ENCODE measurements around the gene STX17.
"Not testable (repeated sequence)": the region's sequence is repeated elsewhere in the genome, so short reads cannot be mapped to it uniquely, and the experiment has no call there.

STX17 gene

GRCh38 chr9:99971410-99971809, 65.0 kb downstream of the STX17 start:
- no peak for DNase-seq (ENCODE audit: low spot score)
- TF ChIP-seq, protein P1, sequence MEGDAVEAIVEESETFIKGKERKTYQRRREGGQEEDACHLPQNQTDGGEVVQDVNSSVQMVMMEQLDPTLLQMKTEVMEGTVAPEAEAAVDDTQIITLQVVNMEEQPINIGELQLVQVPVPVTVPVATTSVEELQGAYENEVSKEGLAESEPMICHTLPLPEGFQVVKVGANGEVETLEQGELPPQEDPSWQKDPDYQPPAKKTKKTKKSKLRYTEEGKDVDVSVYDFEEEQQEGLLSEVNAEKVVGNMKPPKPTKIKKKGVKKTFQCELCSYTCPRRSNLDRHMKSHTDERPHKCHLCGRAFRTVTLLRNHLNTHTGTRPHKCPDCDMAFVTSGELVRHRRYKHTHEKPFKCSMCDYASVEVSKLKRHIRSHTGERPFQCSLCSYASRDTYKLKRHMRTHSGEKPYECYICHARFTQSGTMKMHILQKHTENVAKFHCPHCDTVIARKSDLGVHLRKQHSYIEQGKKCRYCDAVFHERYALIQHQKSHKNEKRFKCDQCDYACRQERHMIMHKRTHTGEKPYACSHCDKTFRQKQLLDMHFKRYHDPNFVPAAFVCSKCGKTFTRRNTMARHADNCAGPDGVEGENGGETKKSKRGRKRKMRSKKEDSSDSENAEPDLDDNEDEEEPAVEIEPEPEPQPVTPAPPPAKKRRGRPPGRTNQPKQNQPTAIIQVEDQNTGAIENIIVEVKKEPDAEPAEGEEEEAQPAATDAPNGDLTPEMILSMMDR (IDR thresholded peaks at IDR 0.05; ENCODE audit: extremely low read depth, insufficient read depth, missing control alignments), result no peak
- in situ Hi-C loops (cut with MboI; ENCODE audit: low pct_unique_long_range_greater_than_20kb, low sequenced_read_pairs, unreplicated experiment), result no loop called here

GRCh38 chr9:99973455-99973854, 67.0 kb downstream of the STX17 start:
- in situ Hi-C loops (cut with MboI; ENCODE audit: low pct_unique_long_range_greater_than_20kb, low sequenced_read_pairs, unreplicated experiment), result no loop called here
- TF ChIP-seq, protein P1 (IDR thresholded peaks at IDR 0.05; ENCODE audit: extremely low read depth, insufficient read depth, missing control alignments), result no peak
- no peak for DNase-seq (ENCODE audit: low spot score)

DNA sequence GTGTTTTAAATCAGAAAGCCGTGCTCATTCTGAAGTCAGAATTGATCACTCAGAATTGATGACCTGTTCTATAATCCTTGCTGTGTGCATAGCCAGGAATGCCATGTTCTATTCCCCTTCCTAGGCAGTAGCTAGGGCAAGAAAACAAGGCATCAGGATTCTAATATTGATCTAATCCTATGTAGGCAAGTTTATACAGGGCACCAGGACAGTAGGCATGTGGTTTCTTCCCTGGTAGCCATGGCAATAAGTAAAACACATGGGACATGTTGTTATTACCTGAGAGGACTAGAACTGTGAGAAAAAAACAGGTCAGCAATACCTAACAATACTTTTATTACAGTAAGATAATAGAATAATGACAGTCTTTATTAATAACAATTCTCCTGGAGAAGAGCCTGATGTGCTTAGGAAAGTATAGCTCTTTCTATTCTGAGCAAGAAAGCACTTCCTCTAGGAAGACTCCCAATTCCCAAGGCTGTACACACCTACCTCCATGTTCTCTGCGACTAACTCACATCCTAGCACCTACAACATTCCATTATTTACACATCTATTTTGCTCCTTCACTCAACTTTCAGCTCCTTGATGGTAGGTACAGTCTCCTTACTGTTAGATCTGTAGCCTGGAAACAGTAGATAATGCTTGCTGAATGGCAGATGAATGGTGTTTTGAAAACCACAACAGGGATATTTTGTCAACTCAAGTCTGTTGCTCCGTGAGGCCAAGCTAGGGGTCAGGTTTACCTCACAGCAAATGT, 70.8 kb downstream of the STX17 start:
- DNase-seq (ENCODE audit: low spot score), result no peak
- in situ Hi-C loops (cut with MboI; ENCODE audit: low pct_unique_long_range_greater_than_20kb, low sequenced_read_pairs, unreplicated experiment), result no loop called here
- TF ChIP-seq, protein P1 (IDR thresholded peaks at IDR 0.05; ENCODE audit: extremely low read depth, insufficient read depth, missing control alignments), result no peak

DNA sequence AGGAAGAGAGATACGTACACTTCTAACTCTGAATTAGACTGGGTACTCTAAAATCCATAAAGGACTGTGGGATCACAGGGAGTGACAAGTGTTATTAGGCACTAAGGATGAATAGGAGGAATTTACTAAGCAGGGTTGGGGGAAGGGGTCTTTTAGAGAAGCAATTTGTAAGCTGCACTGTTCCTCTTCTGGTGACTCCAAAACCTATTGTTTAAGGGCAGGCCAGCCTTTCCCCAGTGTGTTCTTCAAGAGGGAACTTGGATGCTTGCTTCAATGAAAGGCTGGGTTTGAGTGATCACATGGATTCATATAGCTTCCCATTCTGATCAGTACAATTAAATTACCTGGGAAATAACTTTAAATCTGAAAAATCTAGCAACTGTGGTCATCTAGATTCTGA, 71.8 kb downstream of the STX17 start:
- DNase-seq (ENCODE audit: low spot score), result no peak
- in situ Hi-C loops (cut with MboI; ENCODE audit: low pct_unique_long_range_greater_than_20kb, low sequenced_read_pairs, unreplicated experiment), result no loop called here
- TF ChIP-seq, protein P1 (IDR thresholded peaks at IDR 0.05; ENCODE audit: extremely low read depth, insufficient read depth, missing control alignments), result no peak

DNA sequence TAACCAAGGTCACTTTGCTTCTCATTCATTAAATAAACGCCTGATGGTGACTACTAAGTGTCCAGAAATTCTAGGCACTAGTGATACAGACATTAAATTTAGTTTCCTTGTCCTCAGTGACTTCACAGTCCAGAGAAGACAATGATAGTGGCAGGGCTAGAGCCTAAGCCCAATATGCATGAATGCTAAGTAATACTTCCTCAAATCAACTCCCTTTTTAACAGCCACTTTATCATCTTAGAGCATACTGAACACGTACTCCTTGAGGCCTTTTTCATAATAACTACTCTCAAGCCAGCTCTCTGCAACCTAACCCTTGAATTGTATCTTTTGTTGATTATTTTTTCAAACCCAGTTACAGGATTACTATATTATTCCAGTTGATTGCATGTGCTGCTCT, 74.1 kb downstream of the STX17 start:
- no peak for DNase-seq (ENCODE audit: low spot score)
- TF ChIP-seq, protein P1 (IDR thresholded peaks at IDR 0.05; ENCODE audit: extremely low read depth, insufficient read depth, missing control alignments), result no peak
- in situ Hi-C loops (cut with MboI; ENCODE audit: low pct_unique_long_range_greater_than_20kb, low sequenced_read_pairs, unreplicated experiment), result no loop called here

DNA sequence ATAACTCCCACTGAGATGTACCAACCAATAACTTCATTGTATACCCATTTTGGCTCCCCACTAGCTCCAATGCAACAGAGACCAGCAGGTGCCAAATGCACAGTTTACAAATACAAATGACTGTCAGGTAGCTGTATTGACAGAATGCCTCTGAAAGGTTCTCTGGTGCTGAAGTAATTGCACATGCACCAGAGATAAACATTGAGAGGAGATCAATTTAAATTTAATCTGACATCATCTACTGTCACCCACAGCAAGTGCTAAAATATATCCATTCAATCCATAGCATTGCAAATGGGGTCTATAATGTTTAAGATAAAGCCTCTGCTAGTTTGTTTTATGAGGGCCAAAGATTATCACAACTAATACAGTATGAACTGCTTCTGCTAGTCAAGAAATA, 80.2 kb downstream of the STX17 start:
- in situ Hi-C loops (cut with MboI; ENCODE audit: low pct_unique_long_range_greater_than_20kb, low sequenced_read_pairs, unreplicated experiment), result no loop called here
- TF ChIP-seq, protein P1 (IDR thresholded peaks at IDR 0.05; ENCODE audit: extremely low read depth, insufficient read depth, missing control alignments), result no peak
- no peak for DNase-seq (ENCODE audit: low spot score)

DNA sequence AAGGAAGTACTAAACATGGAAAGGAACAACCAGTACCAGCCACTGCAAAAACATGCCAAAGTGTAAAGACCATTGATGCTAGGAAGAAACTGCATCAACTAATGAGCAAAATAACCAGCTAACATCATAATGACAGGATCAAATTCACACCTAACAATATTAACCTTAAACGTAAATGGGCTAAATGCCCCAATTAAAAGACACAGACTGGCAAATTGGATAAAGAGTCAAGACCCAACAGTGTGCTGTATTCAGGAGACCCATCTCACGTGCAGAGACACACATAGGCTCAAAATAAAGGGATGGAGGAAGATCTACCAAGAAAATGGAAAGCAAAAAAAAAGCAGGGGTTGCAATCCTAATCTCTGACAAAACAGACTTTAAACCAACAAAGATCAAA, 84.1 kb downstream of the STX17 start:
- in situ Hi-C loops (cut with MboI; ENCODE audit: low pct_unique_long_range_greater_than_20kb, low sequenced_read_pairs, unreplicated experiment); DNase-seq (ENCODE audit: low spot score): not testable (repeated sequence)

Data from GM13977 (cell line).